GM18951 (cell line): Measurements from ENCODE around the gene FAM83E.

Experiments used
- POLR2A ChIP-seq: IDR thresholded peaks from 4 replicates; pipeline ENCODE4 v1.6.1; 2011; ENCODE audit warnings: mild to moderate bottlenecking; ENCODE audit not compliant: insufficient read length, insufficient read depth; ENCODE audit errors: extremely low read depth
- in situ Hi-C: fragments of 300-500 bp; cut with MboI; formaldehyde crosslinking; loops from one replicate; pipeline ENCODE4 v1.12.0; 2022; ENCODE audit warnings: low sequenced_read_pairs, mixed read lengths, inconsistent platforms; ENCODE audit not compliant: unreplicated experiment

The FAM83E gene

DNA sequence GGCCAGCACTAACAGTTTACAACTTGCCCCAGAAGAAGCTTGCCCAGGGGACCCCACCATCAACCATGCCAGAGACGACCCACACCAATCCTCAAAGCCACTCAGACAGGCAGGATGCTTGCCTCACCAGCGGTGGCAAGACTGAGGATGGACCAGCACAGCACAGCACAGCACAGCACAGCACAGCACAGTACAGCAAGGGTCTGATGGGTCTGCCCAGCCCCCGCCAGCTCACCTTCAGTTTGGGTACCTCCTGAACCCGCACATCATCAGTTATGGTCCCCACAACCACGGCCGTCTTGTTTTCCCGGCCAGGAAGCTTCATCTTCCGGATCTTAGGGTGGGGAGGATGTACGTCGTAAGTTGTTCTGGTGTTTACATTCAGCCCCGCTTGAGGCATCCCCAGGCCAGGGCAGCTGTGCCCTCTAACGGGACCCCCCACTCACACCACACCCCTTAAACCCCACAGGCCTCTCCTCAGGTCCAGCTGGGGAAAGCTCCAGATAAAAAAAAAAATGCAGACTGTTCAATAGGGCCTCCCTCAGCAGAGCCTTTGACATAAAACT, 1.7 kb upstream of the FAM83E start:
- in situ Hi-C loops = no loop called here
- TF ChIP-seq POLR2A = no peak

DNA sequence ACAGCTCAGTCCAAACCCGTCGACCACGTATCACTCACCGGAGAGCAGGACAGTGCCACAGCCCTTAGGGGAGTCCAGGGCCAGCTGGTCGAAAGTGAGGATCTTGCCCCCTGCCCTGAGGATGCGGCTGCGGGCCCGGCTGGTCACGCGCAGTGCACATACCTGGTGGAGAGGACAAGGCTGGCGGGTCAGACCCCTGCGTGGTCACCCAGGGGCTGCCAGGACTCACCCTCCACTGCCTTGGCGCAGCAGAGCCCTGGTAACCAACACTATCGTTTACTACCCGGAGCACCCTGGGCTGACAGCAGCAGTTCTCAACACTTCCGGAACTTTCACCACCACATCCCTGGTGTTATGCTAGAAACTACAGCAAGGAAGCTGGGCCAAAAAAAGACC, 1.2 kb upstream of the FAM83E start:
- TF ChIP-seq POLR2A = no peak
- in situ Hi-C loops = no loop called here

DNA sequence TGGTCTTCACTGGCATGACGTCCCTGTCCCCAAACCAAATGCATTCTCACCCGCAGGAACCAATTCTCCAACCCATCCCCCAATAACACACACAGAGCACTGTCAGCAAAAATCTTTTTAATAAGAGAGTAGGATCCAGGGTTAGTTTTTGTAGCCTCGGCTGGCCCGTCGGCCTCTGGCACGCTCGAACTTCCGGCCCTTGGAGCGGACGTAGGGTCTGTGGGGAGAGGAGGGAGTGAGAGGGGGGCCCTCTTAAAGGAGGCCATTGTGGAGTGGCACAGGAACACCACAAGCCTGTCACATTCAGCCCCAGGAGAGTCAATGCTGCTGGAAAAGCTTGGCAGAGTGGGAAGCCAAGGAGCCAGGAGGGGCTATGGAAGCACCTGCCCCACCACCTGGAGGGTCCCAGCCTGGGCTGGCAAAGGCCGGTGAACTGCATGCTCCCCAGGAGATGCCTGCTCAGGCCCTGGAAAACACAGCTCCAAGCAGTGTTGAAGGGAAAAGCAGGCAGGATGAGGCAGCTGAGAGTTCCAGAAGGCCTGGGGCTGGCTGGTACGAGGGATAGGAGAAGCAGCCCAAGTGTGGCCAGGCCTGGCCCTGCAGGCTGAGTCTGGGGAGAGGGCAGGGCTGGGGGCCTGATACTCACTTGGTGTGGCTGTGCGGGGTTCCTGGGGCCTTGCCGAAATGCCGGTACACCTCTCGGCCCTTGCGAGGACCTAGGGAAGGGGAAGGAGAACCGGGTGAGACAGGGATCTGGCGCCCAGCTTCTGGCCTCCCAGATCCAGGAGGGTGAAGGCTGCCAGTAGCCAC, 560 bp upstream of the FAM83E start:
- in situ Hi-C loops = no loop called here
- TF ChIP-seq POLR2A = no peak

DNA sequence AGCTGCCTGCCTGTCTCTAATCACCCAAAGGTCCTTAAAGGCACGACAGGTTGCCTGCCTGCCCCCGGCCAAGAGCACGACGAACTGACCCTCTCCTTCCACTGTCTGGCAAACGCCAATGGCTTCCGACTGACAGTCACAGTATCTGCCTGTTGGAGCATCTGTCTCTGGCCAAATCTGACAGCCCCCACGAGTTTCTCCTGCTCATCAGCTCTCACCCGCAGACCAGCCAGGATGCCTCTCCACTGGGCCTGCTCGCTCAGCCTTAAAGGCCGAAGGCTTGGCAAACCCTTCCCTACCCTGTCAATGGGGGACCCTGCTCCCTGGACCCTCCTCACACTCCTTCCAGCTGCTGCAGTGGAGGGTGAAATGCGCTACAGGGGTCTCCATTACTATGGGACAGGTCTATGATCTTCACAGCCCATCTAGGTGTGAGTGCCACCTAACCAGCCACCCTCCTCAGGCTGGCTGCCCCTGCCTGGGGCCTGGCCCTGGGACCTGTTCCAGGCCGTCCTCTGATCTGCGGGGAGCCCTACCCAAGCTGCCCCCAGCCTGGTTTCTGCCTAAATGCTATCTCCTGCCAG, 932 bp downstream of the FAM83E start:
- in situ Hi-C loops = no loop called here
- no peak for TF ChIP-seq POLR2A

DNA sequence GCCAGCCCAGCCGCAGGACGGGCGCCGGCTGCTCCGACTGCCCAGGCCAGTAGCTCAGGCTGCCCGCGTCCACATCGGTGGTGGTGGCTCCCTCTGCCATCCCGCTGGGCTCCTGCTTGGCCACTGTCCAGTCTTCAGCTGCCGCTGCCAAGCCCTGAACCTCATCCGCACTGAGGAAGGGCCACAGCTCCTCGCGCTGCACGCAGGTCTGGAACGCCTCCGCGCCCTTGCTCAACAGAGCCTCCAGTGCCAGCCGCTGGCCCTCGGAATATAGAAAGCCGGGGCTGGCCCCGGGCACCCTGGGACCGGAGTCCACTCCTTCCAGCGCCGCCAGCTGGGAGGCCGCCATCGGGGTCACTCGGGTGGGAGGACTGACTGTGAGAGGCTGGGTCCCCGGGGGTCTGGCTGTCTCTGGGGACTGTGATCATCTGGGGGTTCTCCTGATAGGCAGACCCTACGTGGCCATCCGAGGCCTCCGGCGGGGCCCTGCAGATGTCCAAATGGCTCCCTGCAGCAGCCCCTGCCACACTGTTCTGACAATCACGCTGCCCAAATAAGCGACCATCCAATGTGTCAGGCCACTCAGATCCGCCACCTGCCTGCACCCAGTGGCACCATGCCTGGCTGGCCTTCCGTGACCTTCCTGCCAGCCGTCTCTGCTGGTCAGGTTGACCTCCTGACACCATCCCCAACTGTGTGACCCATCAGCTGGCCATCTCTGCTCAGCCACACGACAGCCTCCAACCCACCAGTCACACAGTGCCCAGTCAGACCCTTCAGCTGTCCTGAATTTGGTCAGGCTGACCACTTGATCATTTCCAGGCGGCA, 1.6 kb downstream of the FAM83E start:
- TF ChIP-seq POLR2A = no peak
- in situ Hi-C loops = no loop called here

DNA sequence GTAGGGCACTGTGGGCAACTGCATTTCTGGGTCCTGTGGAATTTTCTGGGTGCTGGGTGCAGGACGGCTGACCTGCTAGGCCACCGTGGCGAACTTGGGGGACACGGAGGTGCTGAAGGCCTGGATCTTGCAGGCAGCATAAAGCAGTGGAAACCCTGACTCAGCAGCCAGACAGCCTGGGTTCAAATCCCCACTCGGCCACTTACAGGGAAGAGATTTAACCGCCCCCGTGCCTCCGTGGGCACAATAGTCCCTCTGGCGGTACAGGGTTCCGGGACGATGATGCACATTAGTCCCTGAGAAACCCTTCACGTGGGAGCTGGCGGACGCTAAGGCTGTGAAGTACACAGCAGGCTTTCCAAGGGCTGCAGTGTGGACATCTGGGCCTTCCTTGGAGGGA, 3.0 kb downstream of the FAM83E start:
- no peak for TF ChIP-seq POLR2A
- in situ Hi-C loops = no loop called here

DNA sequence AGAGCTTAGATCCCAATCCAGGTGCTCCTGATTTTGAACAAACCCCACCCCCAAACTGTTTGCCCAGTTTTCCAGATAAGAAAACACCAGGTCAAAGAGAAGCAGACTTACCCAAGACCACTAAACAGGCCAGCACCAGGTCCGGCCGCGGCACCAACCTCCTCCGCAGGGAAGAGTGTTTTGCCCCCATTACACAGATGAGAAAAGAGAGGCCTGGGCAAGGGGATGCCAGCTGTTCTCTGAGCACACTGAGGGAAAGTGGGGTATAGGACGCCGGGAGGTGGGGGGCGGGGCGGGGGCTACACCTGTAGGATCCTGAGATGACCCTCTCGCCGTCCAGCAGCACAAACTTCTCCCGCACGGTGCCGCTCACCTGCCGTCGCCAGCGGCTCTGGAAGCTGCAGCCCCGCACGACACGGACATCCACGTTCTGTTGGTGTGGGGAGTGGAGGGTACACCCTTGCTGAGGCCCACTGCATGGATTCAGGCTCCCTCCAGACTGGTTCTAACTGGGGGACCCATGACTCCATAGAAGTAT, 5.2 kb downstream of the FAM83E start:
- no peak for TF ChIP-seq POLR2A
- in situ Hi-C loops = no loop called here

DNA sequence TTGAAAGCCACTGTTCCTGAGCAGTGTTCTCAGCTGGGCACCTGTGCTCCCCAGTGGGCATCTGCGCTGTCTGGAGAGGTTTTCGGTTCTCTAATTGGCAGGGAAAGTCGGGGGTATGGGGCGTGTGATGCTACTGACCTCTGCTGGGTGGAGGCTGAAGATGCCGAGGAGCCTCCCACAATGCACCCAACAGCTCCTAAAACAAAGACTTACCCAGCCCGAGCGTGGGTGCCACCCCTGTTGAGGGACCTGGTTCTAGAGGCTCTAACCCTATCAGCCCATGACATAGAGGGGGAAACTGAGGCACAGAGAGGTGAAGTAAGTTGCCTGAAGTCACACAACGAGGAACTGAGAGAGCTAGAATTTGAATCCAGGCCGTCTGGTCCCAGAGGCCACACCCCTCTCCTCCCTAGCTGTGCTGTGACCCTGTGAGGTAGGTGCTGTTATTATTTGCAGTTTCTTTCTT, 6.0 kb downstream of the FAM83E start:
- in situ Hi-C loops = no loop called here
- TF ChIP-seq POLR2A = no peak

DNA sequence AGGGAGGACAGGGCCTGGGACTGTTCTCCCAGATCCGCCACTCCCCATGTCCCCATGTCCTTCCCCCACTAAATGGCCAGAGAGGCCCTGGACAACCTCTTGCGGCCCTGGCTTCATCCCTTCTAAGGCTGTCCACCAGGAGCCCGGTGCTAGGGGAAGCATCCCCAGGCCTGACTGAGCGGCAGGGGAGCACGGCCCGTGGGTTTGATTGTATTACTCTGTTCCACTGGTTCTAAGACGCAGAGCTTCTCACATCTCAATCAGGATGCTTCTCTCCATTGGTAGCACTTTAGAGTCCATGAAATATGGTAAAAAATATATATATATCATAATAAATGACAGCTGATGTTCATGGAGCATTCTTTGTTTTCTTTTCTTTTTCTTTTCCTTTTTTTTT, 7.5 kb downstream of the FAM83E start:
- TF ChIP-seq POLR2A = no peak
- in situ Hi-C loops = no loop called here

DNA sequence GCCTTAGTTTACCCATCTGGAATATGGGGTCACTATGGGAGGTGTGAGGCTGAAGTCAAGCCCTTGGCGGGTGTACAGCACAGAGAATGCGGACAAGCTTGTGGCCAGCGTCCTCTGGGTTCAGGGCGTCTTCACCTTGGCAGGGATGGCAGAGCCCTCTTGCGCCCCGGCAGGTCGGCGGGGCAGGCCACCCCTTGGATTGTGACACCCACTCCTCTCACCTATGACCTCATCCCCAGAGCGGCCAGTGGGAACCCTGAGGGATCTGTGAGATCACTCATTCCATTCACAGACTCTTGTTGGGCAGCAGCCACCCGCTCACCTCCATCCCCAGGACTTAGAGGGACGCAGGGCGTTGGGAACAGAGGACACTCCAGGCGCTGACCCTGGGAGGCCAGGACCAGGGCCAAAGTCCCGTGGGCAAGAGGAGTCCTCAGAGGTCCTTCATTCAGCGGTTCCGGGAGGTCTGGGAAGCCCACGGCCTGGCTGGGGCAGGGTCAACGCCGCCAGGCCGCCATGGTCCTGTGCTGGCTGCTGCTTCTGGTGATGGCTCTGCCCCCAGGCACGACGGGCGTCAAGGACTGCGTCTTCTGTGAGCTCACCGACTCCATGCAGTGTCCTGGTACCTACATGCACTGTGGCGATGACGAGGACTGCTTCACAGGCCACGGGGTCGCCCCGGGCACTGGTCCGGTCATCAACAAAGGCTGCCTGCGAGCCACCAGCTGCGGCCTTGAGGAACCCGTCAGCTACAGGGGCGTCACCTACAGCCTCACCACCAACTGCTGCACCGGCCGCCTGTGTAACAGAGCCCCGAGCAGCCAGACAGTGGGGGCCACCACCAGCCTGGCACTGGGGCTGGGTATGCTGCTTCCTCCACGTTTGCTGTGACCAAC, 8.2 kb downstream of the FAM83E start, which contains the start of gene SPACA4:
TSS of gene SPACA4 (plus strand) at position 280 of the 896 bp plus-strand sequence. CDS start at position 517, 237 bp downstream.
- in situ Hi-C loops = no loop called here
- no peak for TF ChIP-seq POLR2A

DNA sequence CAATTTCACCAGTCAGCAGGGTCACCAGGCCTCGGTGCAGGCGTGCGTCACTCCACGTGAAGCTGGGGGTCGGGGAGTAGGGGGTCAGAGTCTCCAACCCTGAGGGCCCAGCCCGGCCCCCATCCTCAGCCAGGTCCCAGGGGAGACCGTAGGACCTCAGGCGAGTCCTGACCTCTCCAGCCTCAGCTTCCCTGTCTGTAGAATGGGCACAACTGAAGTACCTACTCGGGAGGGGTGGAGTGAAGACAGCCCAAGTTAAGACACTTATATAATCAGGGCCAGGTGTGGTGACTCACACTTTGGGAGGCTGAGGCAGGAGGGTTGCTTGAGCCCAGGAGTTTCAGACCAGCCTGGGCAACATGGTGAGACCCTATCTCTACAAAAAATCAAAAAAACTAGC, 11.0 kb downstream of the FAM83E start:
- in situ Hi-C loops = no loop called here
- no peak for TF ChIP-seq POLR2A

DNA sequence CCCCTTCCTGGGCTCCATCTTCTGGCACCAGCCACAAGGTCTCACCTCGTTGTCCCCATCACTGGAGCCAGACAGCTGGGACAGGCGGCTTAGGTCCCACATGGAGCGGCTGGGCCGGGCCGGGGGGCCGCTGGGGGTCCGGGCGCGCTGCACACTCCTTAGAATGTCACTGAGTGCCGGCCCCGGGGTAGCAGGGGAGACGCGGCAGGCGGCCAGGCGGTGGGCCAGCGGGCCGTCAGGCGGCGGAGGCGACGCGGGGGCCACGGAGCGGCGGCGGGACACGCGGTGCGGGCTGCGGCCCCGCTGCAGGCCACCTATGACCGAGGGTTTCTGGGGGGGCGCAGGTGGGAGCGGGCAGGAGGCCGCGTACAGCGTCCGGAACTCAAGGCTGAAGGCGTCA, 11.4 kb downstream of the FAM83E start:
- TF ChIP-seq POLR2A = no peak
- in situ Hi-C loops = no loop called here

DNA sequence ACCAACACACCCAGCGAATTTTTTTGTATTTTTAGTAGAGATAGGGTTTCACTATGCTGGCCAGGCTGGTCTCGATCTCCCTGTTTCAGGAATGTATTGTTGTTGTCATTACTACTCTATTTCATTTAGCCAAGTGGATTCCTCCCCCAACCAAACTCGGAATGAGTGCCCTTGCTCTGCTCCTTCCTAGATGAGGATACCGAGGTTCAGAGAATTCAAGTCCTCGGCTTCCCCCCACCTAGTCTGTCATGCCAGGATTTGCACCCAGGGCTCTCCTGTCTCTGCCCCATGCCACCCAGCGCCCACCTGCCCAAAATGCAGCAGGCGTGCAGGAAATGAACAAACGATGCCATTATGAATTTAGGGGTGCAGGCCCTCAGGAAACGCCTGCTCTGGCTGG, 11.9 kb downstream of the FAM83E start:
- no peak for TF ChIP-seq POLR2A
- in situ Hi-C loops = no loop called here
